Dermis blood vessel endothelial cell (primary cell): ENCODE results near the gene STARD7. TPM values are rescaled to one million over a fixed set of nuclear protein-coding genes. Genes with fewer than 3 reads are reported as not detected.
"Not testable (repeated sequence)": the region's sequence is repeated elsewhere in the genome, so short reads cannot be mapped to it uniquely, and the experiment has no call there.

Source experiments
- DNase-seq: peaks from one replicate; pipeline ENCODE4 v3.0.0; 2010
- total RNA-seq: library from RNA; depleted of rRNA; stranded (reverse); fragments of >200 nt; gene quantifications from 2 replicates; pipeline ENCODE4 v1.2.3, GENCODE V29; 2014

STARD7 gene
- total RNA-seq, 1 donor from 2014 or later = 301 TPM

- DNase-seq = no peak
These were observed 25.3 kb upstream of the STARD7 start for GRCh38 chr2:96233880-96234316.

DNA sequence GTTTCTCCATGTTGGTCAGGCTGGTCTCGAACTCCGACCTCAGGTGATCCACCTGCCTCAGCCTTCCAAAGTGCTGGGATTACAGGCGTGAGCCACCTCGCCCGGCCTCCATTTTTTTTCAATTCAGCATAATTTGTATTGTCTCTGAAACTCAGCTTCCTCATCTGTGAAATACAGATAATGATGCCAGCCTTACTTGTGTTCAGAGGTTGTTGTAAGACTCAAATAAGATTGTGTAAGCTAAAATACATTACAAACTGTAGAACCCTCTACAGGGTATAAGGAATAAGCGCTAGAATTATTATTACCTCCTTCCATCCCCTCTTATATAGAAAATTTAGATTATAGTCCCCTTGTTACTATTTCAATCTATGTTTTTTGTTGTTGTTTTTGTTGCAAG lies 24.8 kb upstream of the STARD7 start:
- DNase-seq = no peak

GRCh38 chr2:96231316-96231715 lies 22.7 kb upstream of the STARD7 start:
- no peak for DNase-seq

- no peak for DNase-seq
These were observed 16.4 kb upstream of the STARD7 start for GRCh38 chr2:96225016-96225533.

- DNase-seq = not testable (repeated sequence)
These were observed 12.5 kb upstream of the STARD7 start for GRCh38 chr2:96221106-96221505.

DNA sequence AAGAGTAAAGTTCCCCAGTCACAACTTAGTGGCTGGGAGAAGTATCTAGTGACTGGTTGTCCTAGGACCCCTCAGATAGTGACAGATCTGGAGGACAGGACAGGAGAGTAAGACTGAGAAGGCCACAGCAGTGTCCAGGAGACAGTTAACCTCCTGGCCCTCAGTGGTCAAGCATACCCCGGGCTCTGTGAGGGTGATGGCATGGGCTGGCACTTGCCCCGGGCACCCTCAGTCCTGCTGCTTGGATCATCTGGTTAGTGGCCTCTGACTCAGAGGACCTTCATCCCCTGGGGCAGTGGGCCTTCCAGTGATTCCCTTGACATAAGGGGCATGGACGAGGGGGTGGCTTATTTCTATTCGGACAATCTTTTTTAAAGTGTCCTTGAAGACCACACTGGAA lies 11.3 kb upstream of the STARD7 start:
- DNase-seq = not testable (repeated sequence)

DNA sequence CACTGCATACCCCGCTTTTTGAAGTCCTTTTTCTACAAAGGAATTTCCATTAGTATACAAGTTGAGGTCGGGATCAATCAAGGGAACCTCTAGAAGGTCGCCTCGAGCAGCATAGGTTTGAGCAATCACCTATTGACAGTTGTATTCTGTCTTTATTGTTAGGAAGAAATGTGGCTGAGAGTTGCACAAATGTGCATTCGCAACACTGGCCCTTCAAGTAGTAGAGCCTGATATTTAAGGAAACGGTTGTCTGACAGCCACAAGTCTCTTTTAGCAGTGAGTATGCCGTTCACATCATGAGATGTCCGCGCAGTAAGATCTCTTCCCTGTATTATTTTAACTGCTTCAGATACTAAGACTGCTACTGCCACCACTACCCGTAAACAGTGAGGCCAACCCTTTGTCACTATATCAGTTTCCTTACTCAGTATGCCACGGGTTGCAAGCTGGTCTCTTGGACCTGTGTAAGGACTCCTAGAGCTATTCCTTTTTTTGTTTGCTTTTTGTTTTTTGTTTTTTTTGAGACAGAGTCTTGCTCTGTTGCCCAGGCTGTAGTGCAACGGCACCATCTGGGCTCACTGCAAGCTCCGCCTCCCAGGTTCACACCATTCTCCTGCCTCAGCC lies 10.0 kb upstream of the STARD7 start:
- no peak for DNase-seq

- no peak for DNase-seq
These were observed 5.9 kb upstream of the STARD7 start for GRCh38 chr2:96214554-96214953.

DNA sequence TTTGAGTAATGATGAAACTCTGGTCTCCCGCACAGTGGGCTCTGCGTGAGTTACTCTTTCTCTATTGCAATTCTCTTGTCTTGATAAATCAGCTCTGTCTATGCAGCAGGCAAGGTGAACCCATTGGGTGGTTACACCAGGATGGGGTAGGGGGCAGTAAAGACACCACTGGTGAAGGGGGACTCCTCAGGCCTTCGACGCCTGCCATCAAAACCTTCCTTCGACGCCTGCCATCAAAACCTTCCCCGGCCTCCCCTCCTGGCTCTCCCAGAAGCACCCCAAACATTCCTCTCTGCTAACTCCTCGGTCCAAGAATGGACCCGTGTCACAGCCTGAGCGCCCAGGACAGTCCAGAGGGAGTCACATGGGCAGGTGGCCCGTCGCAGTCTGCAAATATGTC lies 4.8 kb upstream of the STARD7 start:
- no peak for DNase-seq

DNA sequence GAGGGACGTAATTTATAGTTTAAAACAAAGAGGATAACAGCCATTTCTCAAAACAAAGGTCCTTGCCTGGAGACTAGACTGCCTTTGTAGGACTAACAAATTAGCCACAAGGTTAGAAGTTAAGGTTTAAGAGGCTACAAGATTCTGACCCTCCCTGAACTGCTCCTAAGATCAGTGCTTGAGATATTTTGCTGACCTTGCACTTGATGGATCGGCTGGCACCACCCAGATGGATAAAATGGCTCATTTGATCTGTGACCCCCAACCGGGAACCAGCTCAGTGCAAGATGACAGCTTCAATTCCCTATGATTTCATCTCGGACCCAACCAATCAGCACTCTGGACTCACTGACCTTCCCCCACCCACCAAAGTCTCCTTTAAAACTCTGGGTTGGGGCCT lies 3.7 kb upstream of the STARD7 start:
- DNase-seq = no peak

- DNase-seq = no peak
These were observed 1.1 kb upstream of the STARD7 start for GRCh38 chr2:96209729-96210085.

GRCh38 chr2:96209011-96209728 lies 543 bp upstream of the STARD7 start:
- no peak for DNase-seq

- DNase-seq = peak; percentile 28
These were observed 869 bp downstream of the STARD7 start for GRCh38 chr2:96207774-96208142.

GRCh38 chr2:96207073-96207773 lies 1.4 kb downstream of the STARD7 start:
- peak; percentile 32 for DNase-seq

- DNase-seq = peak; percentile 51
These were observed 2.7 kb downstream of the STARD7 start for GRCh38 chr2:96205888-96206287.

DNA sequence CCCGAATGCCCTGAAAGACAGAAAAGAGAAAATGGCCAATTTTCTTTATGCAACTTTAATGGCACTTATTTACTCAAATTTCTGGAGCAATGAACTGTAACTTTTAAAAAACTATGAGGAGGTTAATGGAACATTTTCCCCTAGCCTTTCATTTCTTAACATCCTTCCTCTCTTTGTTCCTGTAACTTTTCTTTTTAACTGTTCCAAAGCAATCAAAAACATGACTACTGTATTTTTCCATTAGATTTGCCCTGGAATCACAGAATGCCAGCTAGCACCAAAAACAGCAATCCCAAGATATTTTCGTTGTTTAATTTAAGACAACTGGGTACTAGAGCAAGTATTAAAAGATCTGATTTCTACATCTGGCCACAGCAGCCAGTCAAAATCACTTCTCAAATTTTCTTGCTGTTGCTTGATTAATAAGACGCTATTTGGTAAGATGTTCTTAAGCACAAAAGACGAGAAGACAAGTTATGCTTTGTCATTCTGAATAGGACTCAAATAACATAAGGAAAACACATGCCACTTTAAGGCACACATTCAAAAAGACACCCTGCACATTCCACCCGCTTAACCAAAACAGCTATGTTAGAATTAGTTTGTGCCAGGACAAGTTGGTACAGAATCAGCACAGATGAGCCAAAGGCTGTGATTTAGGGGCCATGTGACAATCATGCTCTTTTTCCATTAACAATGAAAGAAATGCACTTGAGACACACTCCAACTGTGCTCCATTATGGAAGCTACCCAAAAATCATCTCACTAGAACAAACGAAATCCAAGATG lies 3.6 kb downstream of the STARD7 start:
- peak; percentile 60 for DNase-seq

DNA sequence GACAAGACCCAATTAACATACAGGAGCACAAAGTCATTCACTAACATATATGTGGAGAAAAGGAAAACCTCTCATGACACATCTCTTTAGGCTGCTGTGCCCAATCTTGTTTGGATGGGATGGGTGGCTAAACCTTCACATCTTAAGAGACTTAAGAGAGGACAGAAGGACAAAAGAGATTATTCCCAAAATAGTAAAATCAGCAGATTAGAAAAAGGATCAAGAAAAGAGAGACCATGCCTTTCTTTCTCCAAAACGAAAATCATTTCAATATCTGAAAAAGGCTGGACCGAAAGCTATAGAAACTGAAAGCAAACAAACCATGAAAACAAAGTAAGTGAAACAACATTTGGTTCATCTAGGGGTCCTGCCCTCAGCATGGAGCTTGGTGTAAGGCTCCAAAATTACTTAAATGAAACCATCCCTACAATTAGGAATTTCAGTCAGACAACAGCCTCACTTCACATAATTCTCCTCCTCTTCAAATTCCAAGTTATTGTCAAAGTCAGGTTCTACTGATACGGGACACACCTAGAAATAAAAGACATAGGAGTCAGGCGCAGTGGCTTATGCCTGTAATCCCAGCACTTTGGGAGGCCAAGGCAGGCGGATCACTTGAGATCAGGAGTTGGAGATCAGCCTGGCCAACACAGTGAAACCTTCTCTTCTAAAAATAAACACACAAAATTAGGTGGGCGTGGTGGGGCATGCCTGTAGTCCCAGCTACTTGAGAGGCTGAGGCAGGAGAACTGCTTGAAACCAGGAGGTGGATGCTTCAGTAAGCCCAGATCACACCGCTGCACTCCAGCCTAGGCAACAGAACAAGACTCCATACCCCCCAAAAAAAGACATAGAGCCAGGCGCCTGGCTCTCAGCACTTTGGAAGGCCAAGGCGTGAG lies 5.2 kb downstream of the STARD7 start:
- peak; percentile 23 for DNase-seq

- no peak for DNase-seq
These were observed 6.3 kb downstream of the STARD7 start for GRCh38 chr2:96202152-96202854.

DNA sequence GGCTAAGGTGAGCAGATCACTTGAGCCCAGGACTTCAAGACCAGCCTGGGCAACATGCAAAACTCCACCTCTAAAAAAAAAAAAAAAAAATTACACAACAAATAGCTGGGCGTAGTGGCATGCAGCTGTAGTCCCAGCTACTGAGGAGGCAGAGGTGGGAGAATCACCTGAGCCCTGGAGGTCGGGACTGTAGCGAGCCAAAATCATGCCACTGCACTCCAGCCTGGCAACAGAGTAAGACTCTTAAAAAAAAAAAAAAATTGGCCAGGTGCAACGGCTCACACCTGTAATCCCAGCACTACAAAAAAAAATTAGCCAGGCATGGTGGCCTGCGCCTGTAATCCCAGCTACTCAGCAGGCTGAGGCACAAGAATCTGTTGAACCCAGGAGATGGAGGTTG lies 7.3 kb downstream of the STARD7 start:
- DNase-seq = no peak

GRCh38 chr2:96198921-96199320 lies 9.7 kb downstream of the STARD7 start:
- no peak for DNase-seq
